SK-N-SH (cell line): Measurements from ENCODE around the gene TNNT3.

Source experiments
- GABPA ChIP-seq: IDR thresholded peaks from 2 replicates; pipeline ENCODE4 v1.4.0; 2012; ENCODE audit warnings: low read depth, mild to moderate bottlenecking
- GATA2 ChIP-seq: sonication (generic); formaldehyde crosslinking; IDR thresholded peaks from 2 replicates; pipeline ENCODE4 v1.5.0; 2020; ENCODE audit warnings: mild to moderate bottlenecking, missing genetic modification reagents
- POLR2AphosphoS5 ChIP-seq: IDR thresholded peaks from 2 replicates; pipeline ENCODE4 v1.6.1; 2012; ENCODE audit warnings: low read depth, low read length
- RCOR1 ChIP-seq: fragments of 150-350 bp; IDR thresholded peaks from 2 replicates; pipeline ENCODE4 v1.6.1; 2017; ENCODE audit warnings: antibody characterized with exemption, low read length
- TF ChIP-seq, protein P1 (sequence below): fragments of 200-600 bp; sonication (generic); IDR thresholded peaks from 2 replicates; pipeline ENCODE4 v1.6.1; 2017; ENCODE audit warnings: antibody characterized with exemption, mild to moderate bottlenecking, moderate library complexity
- TF ChIP-seq, protein P2 (sequence below): IDR thresholded peaks from 2 replicates; pipeline ENCODE4 v1.6.1; 2012; ENCODE audit warnings: mild to moderate bottlenecking, low read depth, low read length, moderate library complexity
- TF ChIP-seq, protein P3 (sequence below): IDR thresholded peaks from 2 replicates; pipeline ENCODE4 v1.4.0; 2012; ENCODE audit warnings: low read depth, borderline replicate concordance

DNA sequence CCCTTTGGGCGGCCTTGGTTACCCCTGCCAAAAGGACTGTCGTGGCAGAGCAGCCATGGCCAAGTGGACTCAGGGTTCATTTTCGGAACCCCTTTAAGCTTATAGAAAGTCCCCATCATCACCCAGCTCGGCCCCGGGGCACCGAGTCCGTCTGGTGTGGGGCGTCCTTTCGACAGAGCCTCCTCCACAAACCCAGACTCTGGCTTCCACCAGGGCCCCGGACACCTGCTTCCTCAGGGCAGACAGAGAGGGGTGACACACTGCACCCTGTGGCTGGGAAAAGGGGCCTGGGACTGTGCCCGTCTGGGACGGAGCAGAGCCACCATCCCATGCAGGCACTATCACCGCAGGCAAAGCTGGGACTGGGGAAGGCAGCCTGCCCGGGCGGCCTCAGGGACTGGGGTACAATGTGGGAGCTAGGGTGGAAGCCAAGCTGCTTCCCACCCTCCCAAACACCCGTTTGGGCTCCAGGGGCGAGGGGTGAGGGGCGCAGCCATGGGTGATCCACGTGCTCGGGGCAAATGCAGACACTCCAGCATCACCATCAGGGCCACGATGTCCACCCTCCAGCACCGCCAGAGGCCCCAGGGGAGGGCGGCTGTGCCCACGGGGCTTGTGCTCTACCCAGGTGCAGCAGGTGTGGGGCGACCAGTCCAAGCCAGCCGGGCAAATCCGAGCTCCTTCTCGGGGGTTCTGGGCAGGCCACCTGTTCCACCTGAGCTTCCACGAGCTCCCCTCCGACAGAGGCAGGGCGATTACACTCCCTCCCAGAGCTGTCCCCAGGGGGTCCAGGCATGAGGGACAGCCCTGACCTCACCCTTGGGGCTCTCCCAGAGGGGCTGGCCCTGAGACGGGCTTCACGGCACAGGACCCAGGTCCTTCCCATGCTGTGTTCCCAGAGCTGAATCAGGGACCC is 15.9 kb downstream of the TNNT3 start:
- TF ChIP-seq GATA2 (CRISPR knock-in tag) (no peak), GABPA (no peak), RCOR1 (no peak), POLR2AphosphoS5 (no peak)
- TF ChIP-seq, protein P1, sequence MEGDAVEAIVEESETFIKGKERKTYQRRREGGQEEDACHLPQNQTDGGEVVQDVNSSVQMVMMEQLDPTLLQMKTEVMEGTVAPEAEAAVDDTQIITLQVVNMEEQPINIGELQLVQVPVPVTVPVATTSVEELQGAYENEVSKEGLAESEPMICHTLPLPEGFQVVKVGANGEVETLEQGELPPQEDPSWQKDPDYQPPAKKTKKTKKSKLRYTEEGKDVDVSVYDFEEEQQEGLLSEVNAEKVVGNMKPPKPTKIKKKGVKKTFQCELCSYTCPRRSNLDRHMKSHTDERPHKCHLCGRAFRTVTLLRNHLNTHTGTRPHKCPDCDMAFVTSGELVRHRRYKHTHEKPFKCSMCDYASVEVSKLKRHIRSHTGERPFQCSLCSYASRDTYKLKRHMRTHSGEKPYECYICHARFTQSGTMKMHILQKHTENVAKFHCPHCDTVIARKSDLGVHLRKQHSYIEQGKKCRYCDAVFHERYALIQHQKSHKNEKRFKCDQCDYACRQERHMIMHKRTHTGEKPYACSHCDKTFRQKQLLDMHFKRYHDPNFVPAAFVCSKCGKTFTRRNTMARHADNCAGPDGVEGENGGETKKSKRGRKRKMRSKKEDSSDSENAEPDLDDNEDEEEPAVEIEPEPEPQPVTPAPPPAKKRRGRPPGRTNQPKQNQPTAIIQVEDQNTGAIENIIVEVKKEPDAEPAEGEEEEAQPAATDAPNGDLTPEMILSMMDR = no peak
- TF ChIP-seq, protein P2, sequence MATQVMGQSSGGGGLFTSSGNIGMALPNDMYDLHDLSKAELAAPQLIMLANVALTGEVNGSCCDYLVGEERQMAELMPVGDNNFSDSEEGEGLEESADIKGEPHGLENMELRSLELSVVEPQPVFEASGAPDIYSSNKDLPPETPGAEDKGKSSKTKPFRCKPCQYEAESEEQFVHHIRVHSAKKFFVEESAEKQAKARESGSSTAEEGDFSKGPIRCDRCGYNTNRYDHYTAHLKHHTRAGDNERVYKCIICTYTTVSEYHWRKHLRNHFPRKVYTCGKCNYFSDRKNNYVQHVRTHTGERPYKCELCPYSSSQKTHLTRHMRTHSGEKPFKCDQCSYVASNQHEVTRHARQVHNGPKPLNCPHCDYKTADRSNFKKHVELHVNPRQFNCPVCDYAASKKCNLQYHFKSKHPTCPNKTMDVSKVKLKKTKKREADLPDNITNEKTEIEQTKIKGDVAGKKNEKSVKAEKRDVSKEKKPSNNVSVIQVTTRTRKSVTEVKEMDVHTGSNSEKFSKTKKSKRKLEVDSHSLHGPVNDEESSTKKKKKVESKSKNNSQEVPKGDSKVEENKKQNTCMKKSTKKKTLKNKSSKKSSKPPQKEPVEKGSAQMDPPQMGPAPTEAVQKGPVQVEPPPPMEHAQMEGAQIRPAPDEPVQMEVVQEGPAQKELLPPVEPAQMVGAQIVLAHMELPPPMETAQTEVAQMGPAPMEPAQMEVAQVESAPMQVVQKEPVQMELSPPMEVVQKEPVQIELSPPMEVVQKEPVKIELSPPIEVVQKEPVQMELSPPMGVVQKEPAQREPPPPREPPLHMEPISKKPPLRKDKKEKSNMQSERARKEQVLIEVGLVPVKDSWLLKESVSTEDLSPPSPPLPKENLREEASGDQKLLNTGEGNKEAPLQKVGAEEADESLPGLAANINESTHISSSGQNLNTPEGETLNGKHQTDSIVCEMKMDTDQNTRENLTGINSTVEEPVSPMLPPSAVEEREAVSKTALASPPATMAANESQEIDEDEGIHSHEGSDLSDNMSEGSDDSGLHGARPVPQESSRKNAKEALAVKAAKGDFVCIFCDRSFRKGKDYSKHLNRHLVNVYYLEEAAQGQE = no peak
- TF ChIP-seq, protein P3, sequence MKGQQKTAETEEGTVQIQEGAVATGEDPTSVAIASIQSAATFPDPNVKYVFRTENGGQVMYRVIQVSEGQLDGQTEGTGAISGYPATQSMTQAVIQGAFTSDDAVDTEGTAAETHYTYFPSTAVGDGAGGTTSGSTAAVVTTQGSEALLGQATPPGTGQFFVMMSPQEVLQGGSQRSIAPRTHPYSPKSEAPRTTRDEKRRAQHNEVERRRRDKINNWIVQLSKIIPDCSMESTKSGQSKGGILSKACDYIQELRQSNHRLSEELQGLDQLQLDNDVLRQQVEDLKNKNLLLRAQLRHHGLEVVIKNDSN = no peak
